OCI-LY7 (cell line): ENCODE data around the gene NEBL.

Source experiments
- CTCF ChIP-seq: fragments of 200-600 bp; sonication (generic); conservative IDR thresholded peaks from 2 replicates; pipeline ENCODE4 v1.5.1; 2014; ENCODE audit warnings: mild to moderate bottlenecking, antibody characterized with exemption, low read length, moderate library complexity, mixed read lengths
- EZH2phosphoT487 ChIP-seq: fragments of 200-600 bp; sonication (generic); IDR thresholded peaks from 2 replicates; pipeline ENCODE4 v1.6.1; 2018; ENCODE audit warnings: low read depth, borderline replicate concordance, mild to moderate bottlenecking, mixed run types, antibody characterized with exemption, low read length, moderate library complexity, mixed read lengths

- TF ChIP-seq CTCF (no peak), EZH2phosphoT487 (no peak)
Observed at GRCh38 chr10:20839141-20839540, 58.0 kb downstream of the NEBL start.
